Loucy (cell line): ENCODE data around the gene CUL2.
"Not testable (repeated sequence)": the region's sequence is repeated elsewhere in the genome, so short reads cannot be mapped to it uniquely, and the experiment has no call there.

Source experiments
- H2AFZ ChIP-seq: fragments of 200-600 bp; sonication (generic); 2 replicates; pipeline ENCODE4 v1.6.0; 2016; ENCODE audit warnings: antibody characterized with exemption, mild to moderate bottlenecking, low read length, moderate library complexity
- H3F3A ChIP-seq: fragments of 200-600 bp; 2 replicates; pipeline ENCODE4 v1.6.0; 2016; ENCODE audit warnings: antibody characterized with exemption, low read depth, mild to moderate bottlenecking
- H3K27me3 ChIP-seq: fragments of 200-600 bp; sonication (generic); 2 replicates; pipeline ENCODE4 v1.6.1; 2014; ENCODE audit warnings: low read length, mild to moderate bottlenecking; ENCODE audit not compliant: insufficient read depth, poor library complexity, severe bottlenecking
- H3K36me3 ChIP-seq: fragments of 200-600 bp; sonication (generic); 2 replicates; pipeline ENCODE4 v1.6.1; 2016; ENCODE audit warnings: low read length; ENCODE audit not compliant: insufficient read depth
- H3K4me1 ChIP-seq: fragments of 200-600 bp; sonication (generic); 2 replicates; pipeline ENCODE4 v1.5.1; 2014; ENCODE audit warnings: low read length, mild to moderate bottlenecking; ENCODE audit not compliant: insufficient read depth, poor library complexity, severe bottlenecking
- H3K4me2 ChIP-seq: fragments of 200-600 bp; sonication (generic); 2 replicates; pipeline ENCODE4 v1.6.0; 2014; ENCODE audit warnings: antibody characterized with exemption, low read length, low read depth, mild to moderate bottlenecking; ENCODE audit not compliant: poor library complexity, severe bottlenecking
- H3K4me3 ChIP-seq: fragments of 200-600 bp; sonication (generic); 2 replicates; pipeline ENCODE4 v1.5.1; 2014; ENCODE audit warnings: low read length, mild to moderate bottlenecking, mixed read lengths; ENCODE audit not compliant: poor library complexity, severe bottlenecking
- H3K79me2 ChIP-seq: fragments of 200-600 bp; sonication (generic); 2 replicates; pipeline ENCODE4 v1.6.1; 2014; ENCODE audit warnings: low read length; ENCODE audit not compliant: insufficient read depth
- H3K9ac ChIP-seq: fragments of 200-600 bp; sonication (generic); 2 replicates; pipeline ENCODE4 v1.6.0; 2014; ENCODE audit warnings: mild to moderate bottlenecking, low read depth, low read length, moderate library complexity; ENCODE audit not compliant: poor library complexity, severe bottlenecking
- H3K9me2 ChIP-seq: fragments of 200-600 bp; sonication (generic); replicated peaks from 2 replicates; pipeline ENCODE4 v1.6.1; 2016; ENCODE audit warnings: low read depth, low read length, mixed read lengths
- H3K9me3 ChIP-seq: fragments of 200-600 bp; sonication (generic); 2 replicates; pipeline ENCODE4 v1.6.1; 2014; ENCODE audit warnings: mild to moderate bottlenecking, antibody characterized with exemption, low read length, low read depth; ENCODE audit not compliant: insufficient read depth
- H4K20me1 ChIP-seq: fragments of 200-600 bp; sonication (generic); 2 replicates; pipeline ENCODE4 v1.6.0; 2014; ENCODE audit warnings: antibody characterized with exemption, low read length, mild to moderate bottlenecking; ENCODE audit not compliant: insufficient read depth, poor library complexity, severe bottlenecking
- CTCF ChIP-seq: fragments of 200-600 bp; sonication (generic); conservative IDR thresholded peaks from 2 replicates; pipeline ENCODE4 v1.5.1; 2014; ENCODE audit warnings: mild to moderate bottlenecking, antibody characterized with exemption, low read length
- EZH2phosphoT487 ChIP-seq: fragments of 200-600 bp; IDR thresholded peaks from 2 replicates; pipeline ENCODE4 v1.6.1; 2018; ENCODE audit warnings: antibody characterized with exemption, mild to moderate bottlenecking, moderate library complexity, borderline replicate concordance

CUL2 gene

GRCh38 chr10:34994565-34995142 is 95.5 kb downstream of the CUL2 start:
- Histone ChIP-seq H3K4me1 (peaks cover 8% of the 10 kb centered on the region), H3K4me3 (no peak overlapping the region)
- no peak for TF ChIP-seq EZH2phosphoT487
- TF ChIP-seq CTCF: peak; percentile 83

GRCh38 chr10:34993782-34994181 is 96.4 kb downstream of the CUL2 start:
- H3K9ac ChIP-seq: no peak overlapping the region
- H3K36me3 ChIP-seq: no peaks in the 10 kb centered on the region
- H3F3A ChIP-seq: no peaks in the 10 kb centered on the region
- peaks cover 8% of the 10 kb centered on the region for H3K4me1 ChIP-seq
- H2AFZ ChIP-seq: no peak overlapping the region
- H3K27me3 ChIP-seq: no peaks in the 10 kb centered on the region
- TF ChIP-seq CTCF (no peak), EZH2phosphoT487 (no peak)
- no peak overlapping the region for H3K4me3 ChIP-seq
- no peak overlapping the region for H3K4me2 ChIP-seq
- H3K9me2 ChIP-seq: no peaks in the 10 kb centered on the region
- H4K20me1 ChIP-seq: no peaks in the 10 kb centered on the region
- H3K79me2 ChIP-seq: no peaks in the 10 kb centered on the region
- no peaks in the 10 kb centered on the region for H3K9me3 ChIP-seq

More at GRCh38 chr10:34994565-34995142, 95.5 kb downstream of the CUL2 start:
- Histone ChIP-seq H3K9me3 (no peaks in the 10 kb centered on the region), H3K9ac (no peak overlapping the region), H3K4me2 (peak overlapping the region; percentile 6), H4K20me1 (no peaks in the 10 kb centered on the region), H2AFZ (peak overlapping the region; percentile 66; the same call in 1 of the 2 replicates), H3F3A (no peaks in the 10 kb centered on the region), H3K27me3 (no peaks in the 10 kb centered on the region), H3K79me2 (no peaks in the 10 kb centered on the region), H3K36me3 (no peaks in the 10 kb centered on the region), H3K9me2 (no peaks in the 10 kb centered on the region)

GRCh38 chr10:34991117-34991516 is 99.0 kb downstream of the CUL2 start:
- H3K9me2 ChIP-seq, H3K4me3 ChIP-seq, H4K20me1 ChIP-seq, H3F3A ChIP-seq, H3K9ac ChIP-seq, H3K36me3 ChIP-seq, H3K4me1 ChIP-seq, H3K79me2 ChIP-seq, H3K4me2 ChIP-seq, H2AFZ ChIP-seq, H3K27me3 ChIP-seq, H3K9me3 ChIP-seq: not testable (repeated sequence)

GRCh38 chr10:34988397-34989067 is 101.6 kb downstream of the CUL2 start:
- Histone ChIP-seq H3K4me2 (no peak overlapping the region), H4K20me1 (no peaks in the 10 kb centered on the region), H3K9ac (no peak overlapping the region), H3K79me2 (no peaks in the 10 kb centered on the region), H3K27me3 (no peaks in the 10 kb centered on the region), H2AFZ (no peak overlapping the region), H3K36me3 (no peaks in the 10 kb centered on the region), H3F3A (no peaks in the 10 kb centered on the region), H3K9me2 (no peaks in the 10 kb centered on the region), H3K4me3 (no peak overlapping the region), H3K4me1 (no peaks in the 10 kb centered on the region), H3K9me3 (peaks cover 8% of the 10 kb centered on the region; the same call in 1 of the 2 replicates)
- no peak for TF ChIP-seq CTCF
- TF ChIP-seq EZH2phosphoT487: no peak
